Putamen (tissue), 1 donor: ENCODE results near the gene SFTA2.
A peak's percentile ranks its signal among the peaks of the same experiment; 100 is the strongest.
"Not testable (repeated sequence)": the region's sequence is repeated elsewhere in the genome, so short reads cannot be mapped to it uniquely, and the experiment has no call there.

Source experiments
- DNase-seq: peaks from one replicate; pipeline ENCODE4 v3.0.0-alpha.2; 2016; ENCODE audit warnings: low spot score

SFTA2 gene

DNA sequence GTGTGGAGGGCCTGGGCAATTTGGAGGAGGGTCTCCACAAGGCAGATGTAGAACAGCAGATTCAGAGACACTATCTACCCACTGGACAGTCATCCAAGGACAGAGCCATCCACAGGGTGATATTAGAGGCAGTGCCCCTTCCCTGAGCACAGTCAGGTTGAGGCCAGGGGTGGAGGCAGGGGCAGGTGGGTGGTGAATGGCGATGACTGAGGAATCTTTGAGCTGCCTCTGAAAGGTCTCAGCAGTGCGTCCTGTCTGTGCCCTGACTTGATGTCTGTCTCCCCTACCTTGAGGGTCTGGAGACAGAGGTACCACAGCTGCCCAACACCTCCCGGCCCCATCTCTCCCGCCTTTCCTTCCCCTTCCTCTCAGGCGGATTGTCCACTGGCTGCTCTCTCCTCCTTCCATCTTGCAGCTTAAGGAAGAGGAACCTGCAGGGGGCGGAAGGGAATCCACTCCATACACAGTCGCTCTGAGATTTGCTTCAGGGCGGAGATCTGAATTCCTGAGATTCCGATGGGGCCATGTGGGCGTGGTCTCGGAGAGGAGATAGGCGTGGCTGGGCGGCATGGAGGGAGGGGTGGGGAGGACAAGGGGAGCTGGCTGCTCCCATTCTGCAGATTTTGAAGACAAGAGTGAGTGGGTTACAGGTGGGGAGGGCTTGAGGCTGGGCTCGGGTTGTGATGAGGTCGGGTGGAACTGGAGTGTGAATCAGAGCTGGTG is 10.5 kb upstream of the SFTA2 start:
- no peak for DNase-seq

DNA sequence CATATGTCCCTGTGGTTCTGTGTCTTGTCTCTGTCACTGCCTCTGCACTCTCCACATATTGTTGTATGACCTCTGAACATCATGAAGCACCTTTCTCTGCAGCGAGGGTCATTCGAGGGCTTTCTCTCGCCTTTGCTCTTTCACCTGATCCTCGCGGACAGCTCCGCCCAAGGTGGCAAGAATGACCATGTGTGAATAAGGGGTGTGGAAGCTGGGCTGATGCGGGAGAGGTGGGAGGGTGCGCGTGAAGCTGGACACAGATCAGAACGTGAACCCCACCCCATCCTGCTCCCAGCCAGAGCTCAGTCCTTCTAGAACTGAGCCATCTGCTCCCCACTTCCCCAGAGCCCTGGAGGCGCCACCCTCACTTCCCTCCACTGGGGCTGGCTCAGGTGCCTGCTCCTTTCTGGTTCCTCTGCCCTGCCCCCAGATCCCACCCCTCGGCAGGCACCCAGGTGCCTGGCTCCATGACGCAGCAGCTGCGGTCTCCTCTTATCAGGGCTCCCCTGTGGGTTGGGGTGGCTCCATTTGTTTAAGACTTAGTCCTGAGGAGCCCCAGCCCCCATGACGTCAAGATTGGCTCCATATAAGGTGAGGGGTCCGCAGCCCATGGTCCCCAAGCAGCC is 8.5 kb upstream of the SFTA2 start, which contains the start of gene MUCL3:
Gene MUCL3 (plus strand): TSS at position 613 of the 626 bp plus-strand sequence. CDS start 27 bp downstream, outside the sequence.
- no peak for DNase-seq

DNA sequence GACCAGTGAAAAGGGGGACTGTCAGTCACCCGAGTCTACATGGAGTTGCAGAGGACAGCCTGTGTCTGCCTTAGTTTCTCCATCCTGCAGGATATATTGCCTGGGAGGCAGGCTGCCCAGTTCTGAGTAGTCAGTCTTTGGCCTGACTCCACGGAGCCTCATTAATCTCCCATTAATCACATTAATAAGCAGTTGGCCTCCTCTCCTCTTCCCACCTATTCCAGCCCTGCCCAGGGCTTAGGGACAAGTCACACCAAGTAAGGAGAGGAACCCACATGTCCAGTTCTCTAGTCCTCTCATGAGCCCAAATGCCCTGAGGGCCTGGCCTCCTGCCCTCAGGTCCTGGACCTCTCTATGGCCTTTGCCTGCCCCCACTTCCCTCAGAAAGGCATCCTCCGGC is 7.5 kb upstream of the SFTA2 start:
- DNase-seq = no peak

DNA sequence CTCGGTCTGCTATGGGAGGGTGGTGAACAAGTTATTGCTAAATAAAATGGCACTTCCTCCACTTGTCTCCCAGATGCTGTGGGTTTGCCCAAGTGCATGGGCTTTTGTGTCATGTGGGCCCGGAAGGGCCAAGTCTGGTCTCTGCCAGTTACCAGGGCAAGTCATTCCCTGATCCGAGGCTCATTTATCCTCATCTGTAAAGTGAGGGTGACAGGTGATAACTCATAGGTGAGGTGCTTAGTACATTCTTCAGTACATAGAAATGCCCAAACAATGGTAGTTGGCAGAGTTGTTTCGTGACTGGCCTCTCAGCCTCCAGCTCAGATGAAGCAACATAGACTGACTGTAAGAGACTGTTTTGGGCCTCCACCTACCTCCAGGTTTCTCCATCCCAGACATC is 6.8 kb upstream of the SFTA2 start:
- no peak for DNase-seq

DNA sequence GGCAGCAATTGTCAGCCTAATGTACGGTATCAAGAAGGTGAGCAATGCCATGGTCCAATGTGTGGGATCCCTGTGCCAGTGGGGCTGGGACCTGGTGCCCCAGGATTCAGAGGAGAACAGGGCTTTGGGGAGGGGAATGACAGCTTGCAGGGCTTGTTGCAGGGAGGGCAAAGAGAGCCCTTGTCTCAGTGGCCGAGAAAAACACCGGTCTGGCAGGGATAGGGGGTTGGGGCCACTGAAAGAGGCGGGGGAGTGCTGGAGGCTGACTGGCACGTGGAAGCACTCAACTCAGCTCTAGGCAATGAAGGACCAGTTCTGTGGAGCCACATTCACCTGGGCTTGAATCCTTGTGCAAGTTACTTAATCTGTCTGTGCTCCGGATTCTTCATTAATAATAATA is 5.3 kb upstream of the SFTA2 start:
- no peak for DNase-seq

DNA sequence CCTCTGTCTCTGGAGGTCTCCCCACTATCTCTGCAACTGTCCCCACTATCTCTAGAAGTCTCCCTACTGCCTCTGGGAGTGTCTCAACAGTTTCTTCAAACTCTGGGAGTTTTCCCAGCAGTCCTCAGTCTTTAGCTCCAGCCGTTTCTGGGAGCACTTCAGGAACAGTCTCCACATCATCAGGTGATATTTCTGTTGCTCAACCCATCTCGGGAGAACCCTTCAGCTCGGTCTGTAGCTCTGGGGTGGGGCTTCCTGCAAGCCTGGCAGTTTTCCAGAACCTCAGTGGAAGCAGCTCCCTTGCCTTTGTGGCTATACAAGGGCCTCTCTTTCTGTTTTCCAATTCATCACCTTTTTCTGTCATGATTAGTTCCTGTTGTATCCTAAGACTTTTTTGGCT is 3.0 kb upstream of the SFTA2 start:
- DNase-seq = no peak

DNA sequence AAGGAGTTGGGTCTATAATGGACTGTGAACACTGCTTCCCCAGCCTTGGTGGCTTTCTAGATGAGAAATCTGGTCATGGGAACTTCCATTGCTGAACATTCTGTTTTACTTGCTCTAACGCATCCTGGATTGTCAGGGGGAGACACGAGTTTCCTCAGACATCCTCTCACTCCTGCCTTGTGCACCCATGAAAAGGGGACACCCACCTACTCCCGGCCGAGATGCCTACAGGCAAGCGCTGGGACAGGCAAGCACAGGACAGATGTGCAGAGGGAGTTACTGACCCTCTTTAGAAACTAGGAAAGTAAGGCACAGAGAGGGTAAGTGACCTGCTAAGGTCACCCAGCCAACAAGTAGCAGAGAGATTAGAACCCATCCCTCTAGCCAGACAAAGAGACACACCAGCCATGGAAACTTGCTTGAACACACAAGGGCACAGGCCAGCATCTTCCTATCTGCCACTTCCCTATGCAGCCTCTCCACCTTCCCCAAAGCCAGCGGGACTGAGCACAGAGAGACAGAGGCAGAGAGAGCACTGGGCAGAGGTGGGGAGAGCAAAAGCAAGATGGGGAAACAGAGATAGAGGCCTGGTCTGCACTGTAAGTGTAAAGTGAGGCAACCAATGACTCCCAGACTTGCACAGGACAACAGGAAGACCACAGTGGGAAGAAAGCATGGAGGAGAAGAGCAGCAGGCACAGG is 845 bp upstream of the SFTA2 start:
- no peak for DNase-seq

DNA sequence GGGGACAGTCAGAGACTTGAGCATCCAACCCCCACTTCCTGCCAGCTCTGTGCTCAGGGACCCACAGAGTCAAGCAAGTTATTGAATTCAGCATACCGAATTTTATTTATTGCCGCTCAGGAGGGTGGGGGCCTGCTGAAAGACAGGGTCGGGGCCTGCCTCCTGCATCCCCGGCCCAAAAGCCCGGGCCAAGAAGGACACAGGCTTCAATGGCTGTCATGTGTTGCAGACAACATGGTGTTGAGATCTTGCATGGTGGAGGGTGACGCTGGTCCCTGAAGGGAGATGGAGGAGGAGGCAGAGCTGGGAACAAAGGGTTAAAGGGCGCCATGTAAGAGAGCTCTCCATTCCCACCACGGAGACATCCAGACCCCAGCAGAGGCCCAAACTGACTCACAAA is 698 bp downstream of the SFTA2 start:
- DNase-seq = no peak

DNA sequence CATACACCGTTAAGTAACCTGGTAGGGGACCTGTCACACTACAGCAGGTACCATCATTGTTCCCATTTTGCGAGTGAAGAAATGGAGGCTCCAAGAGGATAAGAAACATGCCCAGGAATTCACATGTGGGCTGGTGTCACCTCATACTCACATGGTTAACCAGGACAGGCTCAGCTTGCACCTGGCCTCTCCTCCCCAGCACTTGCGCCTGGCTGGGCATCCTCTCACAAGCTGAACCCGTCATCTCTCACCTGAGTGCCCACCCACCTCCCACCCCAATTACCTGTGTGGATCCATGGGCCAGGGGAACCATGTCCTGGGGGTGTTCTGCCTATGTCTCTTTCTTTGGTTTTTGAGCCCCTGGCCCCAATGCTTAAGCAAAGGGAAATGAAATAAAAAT is 1.5 kb downstream of the SFTA2 start:
- no peak for DNase-seq

DNA sequence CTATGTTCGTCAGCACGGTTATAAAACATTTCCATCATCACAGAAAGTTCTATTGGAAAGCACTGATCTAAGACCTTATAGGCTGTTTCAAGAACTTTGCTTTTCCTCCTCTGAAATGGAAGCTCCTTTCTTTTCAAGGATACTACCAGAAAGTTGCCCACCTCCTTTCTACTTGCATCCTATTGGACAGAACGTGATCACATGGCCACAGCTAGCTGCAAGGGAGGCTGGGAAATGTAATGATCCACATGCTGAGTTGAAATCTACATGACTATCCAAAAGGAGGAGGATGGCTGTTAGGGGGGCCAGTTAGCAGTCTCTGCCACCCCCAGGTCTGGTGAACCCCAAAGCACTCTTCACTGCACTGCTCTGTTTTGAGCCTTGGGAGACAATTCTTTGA is 3.3 kb downstream of the SFTA2 start:
- DNase-seq = no peak

DNA sequence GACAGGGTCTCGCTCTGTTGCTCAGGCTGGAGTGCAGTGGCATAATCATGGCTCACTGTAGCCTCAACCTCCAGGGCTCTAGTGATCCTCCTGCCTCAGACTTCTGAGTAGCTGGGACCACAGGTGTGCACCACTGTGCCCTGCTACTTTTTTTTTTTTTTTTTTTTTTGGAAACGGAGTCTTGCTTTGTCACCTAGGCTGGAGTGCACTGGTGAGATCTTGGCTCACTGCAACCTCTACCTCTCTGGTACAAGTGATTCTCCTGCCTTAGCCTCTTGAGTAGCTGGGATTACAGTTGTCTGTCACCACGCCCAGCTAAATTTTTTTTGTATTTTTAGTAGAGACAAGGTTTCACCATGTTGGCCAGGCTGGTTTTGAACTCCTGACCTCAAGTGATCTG is 4.9 kb downstream of the SFTA2 start:
- DNase-seq = not testable (repeated sequence)

DNA sequence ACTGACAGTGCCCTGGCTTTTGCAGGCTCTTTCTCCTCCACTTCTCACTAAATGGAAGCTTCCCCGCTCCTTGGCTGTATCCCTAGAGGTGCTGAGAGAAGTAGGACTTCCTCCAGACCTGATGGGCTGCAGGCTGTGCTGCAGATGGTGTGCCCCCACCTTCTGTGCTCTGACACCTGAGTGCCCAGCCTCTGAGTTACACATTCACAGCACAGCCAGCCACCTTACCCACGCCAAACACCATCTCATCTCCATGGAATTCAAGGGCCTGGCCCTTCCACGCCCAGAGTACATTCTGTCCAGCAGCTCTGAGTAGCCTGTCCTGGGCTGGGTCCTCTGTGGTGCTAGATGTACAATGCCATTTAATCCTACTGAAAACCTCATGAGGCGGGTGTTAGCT is 5.3 kb downstream of the SFTA2 start:
- no peak for DNase-seq

DNA sequence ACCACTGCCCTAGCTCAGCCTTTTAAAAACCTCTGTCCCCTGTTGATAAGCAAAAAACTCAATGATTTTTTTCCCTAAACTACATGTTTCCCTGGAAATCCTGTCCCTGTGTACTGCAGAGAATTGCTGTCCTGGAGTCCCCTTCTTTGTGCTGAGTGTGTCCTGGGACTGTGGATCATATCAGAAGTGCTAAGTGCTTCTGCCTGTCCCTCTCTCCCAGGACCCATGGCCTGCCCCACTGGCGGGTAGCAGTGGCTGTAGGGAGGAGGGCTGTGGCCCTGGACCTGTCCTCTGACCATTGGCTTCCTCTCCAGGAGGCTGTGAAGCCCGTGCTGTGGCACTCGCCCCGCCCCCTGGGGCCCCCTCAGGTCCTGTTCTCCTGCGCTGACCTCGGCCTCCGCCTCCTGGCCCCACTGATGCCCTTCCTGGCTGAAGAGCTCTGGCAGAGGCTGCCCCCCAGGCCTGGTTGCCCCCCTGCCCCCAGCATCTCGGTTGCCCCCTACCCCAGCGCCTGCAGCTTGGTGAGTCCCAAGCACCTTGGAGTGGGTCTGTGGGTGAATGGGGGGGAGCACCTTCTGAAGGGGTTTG is 7.8 kb downstream of the SFTA2 start:
- not testable (repeated sequence) for DNase-seq

DNA sequence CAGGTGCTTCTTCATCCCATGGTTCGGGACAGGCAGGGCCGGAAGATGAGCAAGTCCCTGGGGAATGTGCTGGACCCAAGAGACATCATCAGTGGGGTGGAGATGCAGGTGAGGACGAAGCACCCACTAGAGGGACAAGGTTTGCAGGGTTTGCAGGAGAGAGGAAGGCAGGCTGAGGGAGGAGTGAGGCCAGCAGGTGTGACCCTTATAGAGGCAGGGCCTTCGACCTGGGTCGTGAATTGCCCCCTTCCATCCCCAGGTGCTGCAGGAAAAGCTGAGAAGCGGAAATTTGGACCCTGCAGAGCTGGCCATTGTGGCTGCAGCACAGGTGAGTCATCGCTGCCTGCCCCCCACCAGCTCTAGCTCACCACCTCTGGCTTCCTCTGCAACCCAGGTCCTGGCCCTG is 9.5 kb downstream of the SFTA2 start:
- DNase-seq = no peak

DNA sequence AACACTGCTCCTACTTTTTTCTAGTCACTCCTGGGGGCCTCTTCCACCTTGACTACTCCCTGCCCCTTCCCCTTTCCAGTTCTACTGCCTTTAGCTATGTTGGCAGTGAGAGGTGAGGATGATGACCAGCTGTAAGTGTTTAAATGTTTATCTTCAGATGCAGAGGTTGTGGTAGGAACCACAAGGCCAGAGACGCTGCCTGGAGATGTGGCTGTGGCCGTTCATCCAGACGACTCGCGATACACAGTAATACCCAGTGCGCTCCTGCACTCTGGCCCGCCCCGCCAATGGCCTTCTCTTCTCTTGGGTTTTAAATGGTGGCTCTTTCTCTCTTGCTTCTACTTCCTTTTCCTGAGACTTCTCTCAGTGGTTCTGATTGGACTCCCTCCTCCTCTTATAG is 13.3 kb downstream of the SFTA2 start:
- no peak for DNase-seq

DNA sequence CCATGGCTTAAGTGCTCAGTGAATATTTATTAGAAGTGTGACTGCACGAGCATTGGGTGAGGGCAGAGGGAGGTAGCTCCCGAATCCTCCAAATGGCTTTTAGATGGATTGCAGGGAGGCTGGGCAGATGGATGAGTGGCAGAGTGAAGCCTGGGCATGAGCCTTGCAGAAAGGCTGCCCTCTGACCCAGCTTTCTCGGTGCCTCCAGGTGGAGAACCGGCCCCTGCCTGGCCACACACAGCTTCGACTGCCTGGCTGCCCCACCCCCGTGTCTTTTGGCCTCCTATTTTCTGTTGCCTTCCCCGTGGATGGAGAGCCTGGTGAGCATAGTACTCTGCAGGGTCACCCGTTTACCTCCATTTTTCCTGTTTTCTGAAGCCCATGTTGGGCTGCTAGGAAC is 14.5 kb downstream of the SFTA2 start:
- DNase-seq = no peak

DNA sequence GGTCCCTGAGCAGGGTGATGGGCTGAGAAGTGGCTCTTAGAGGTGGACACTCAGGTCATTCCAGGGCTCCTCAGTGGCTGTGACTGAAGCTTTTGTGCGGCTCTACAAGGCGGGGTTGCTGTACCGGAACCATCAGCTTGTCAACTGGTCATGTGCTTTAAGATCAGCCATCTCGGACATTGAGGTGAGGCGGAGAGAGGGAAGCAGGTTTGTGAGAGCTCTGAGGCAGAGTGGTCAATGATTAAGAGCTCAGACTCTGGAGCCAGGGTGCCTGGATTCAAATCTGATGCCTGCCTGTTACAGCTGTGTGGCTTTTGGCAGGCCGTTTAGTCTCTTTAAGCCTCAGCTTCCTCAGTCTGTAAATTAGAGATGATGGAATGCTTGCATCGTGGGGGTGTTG is 14.9 kb downstream of the SFTA2 start:
- DNase-seq = no peak

DNA sequence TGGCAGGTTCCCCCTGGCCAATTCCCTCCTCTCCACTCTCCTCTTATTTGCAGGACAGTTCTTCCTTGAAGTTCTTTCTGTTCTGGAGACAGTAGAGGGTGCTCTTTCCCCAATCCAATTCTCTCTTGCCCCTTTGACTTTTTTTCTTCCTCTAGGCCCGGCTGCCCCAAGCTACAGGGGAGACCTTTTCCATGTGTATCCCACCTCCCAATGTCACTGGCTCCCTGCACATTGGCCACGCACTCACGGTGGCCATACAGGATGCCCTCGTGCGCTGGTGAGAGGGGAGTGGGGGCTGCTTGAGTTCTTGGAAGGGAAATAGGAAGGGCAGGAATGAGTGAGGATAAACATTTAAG is 16.4 kb downstream of the SFTA2 start:
- peak; percentile 81 for DNase-seq

DNA sequence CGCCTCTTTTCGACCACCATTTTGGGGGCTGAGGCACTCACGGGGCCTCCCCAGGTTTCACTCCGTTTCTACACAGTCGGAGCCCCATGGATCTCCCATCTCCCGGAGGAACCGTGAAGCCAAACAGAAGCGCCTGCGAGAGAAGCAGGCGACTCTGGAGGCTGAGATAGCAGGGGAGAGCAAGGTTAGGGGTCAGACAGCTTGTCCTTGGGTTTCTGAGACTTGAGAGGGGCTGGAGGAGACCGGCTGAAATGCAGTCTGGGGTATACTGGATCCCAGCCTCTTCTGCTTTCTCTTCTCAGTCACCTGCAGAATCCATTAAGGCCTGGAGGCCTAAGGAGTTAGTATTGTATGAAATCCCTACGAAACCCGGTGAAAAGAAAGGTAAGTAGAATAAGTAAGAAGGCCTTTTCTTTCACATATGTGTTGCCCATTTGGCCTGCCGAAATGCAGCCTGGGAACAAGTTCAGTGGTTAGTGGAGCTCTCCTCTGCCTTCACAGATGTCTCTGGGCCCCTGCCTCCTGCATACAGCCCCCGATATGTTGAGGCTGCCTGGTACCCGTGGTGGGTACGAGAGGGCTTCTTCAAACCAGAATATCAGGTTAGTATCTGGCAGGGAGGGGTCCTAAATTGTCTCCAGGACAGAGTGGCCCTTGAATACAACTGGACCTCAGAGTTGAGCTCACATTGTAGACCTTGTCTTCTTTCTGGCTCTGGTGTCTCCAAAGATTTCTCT is 16.9 kb downstream of the SFTA2 start:
- no peak for DNase-seq

DNA sequence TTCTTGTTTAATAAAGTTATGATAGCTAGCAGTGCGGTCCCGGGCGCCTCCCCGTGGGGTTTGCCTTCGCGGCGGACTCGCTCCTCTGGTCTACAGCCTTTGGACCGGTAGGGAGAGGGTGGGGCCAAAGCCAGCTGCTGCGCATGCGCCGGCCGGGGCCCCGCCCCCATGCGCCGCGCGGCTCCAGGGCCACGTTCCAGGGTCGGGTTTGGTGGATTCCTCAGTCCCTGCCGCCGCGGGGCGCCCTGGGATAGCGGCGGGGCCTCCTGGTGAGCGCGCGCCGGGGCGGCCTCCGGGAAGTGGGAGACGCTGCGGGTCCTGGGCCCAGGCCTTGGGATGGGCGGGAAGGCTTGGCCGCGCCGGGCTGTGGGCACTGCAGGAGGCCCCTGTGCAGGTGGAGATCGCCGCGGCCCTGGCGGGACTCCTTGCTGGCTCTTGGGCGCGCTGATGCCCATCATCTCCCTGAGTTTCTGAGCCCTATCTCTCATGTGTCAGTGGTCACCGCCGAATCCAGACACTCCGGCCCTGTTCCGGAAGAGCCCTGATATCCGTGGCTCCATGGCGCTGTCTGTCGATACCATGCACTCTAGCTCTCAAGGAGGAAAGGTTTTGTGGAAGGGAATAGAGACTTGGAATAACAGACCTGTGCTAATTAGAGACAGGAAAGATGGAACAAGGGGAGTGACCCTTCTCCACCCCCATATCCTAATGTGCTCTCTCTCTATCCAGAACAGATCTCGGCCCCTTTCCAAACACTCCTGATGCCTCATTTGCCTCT is 17.7 kb downstream of the SFTA2 start, which contains the start of gene VARS2:
Gene VARS2 (plus strand): TSS at position 163 of the 778 bp plus-strand sequence. CDS start 599 bp downstream, at position 762.
- peak; percentile 94 for DNase-seq

DNA sequence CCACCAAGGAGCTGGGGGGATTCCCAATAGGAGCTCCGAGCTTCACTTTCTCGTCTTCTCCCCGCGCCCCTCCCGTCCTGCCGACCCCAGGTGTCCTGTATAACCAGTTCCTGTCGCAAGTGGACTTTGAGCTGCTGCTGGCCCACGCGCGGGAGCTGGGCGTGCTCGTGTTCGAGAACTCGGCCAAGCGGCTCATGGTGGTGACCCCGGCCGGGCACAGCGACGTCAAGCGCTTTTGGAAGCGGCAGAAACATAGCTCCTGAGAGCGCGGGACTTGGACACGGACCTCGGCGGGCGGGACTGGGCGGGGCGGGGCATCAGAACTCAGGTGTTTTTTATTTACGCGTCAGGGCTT is 18.3 kb downstream of the SFTA2 start:
- no peak for DNase-seq
